Esophagus muscularis mucosa (tissue), 4 donors: ENCODE data around the gene ADAMTS14. TPM values are rescaled to one million over a fixed set of nuclear protein-coding genes. Genes with fewer than 3 reads are reported as not detected.

Source experiments
- DNase-seq: peaks from one replicate; pipeline ENCODE4 v3.0.0-alpha.2; 2017; ENCODE audit errors: extremely low spot score
- H3K27ac ChIP-seq, 4 donors: fragments of 200-600 bp; sonication (generic); replicated peaks in 1 of 4; 1 replicate in 3 of 4; 2 replicates in 1 of 4; pipeline ENCODE4 v1.5.1; 2016 to 2019; ENCODE audit warnings: mild to moderate bottlenecking in 1 of 4
- H3K27me3 ChIP-seq, 4 donors: fragments of 200-600 bp; sonication (generic); one replicate each; pipeline versions ENCODE4 v1.5.1 to v1.6.0; 2016 to 2019
- H3K36me3 ChIP-seq, 4 donors: fragments of 200-600 bp; sonication (generic); one replicate each; pipeline ENCODE4 v1.5.1; 2016 to 2019
- H3K4me1 ChIP-seq, 4 donors: fragments of 200-600 bp; sonication (generic); one replicate each; pipeline ENCODE4 v1.5.1; 2016 to 2019
- H3K4me3 ChIP-seq, 4 donors: fragments of 200-600 bp; sonication (generic); 1 replicate in 2 of 4; 2 replicates in 2 of 4; pipeline ENCODE4 v1.5.1; 2016 to 2019; ENCODE audit warnings: mild to moderate bottlenecking in 4 of 4, moderate library complexity in 1 of 4
- H3K9me3 ChIP-seq, 4 donors: fragments of 200-600 bp; sonication (generic); 1 replicate in 3 of 4; 2 replicates in 1 of 4; pipeline ENCODE4 v1.5.1; 2016 to 2019
- EP300 ChIP-seq: sonication (generic); formaldehyde crosslinking; IDR thresholded peaks from one replicate; pipeline ENCODE4 v1.6.1; 2017; ENCODE audit warnings: antibody characterized with exemption
- POLR2A ChIP-seq: fragments of 450-650 bp; IDR thresholded peaks from one replicate; pipeline ENCODE4 v1.6.1; 2017; ENCODE audit warnings: antibody characterized with exemption, moderate library complexity, mild to moderate bottlenecking, low read depth
- POLR2AphosphoS5 ChIP-seq, 2 donors: sonication (generic); formaldehyde crosslinking; IDR thresholded peaks; one replicate each; pipeline ENCODE4 v1.6.1; 2017; ENCODE audit warnings: antibody characterized with exemption in 2 of 2
- WGBS: methylation state at CpG from one replicate; pipeline ENCODE4 v1.1.5; 2018; 5-methylcytosine and 5-hydroxymethylcytosine counted together
- intact Hi-C: fragments of 100-400 bp; cut with DNase I; formaldehyde crosslinking; loops from one replicate; pipeline ENCODE4 v1.15.1; 2023
- total RNA-seq, 4 donors: library from RNA; depleted of rRNA; stranded (reverse); fragments of >200 nt; gene quantifications; one replicate each; pipeline versions ENCODE4 v1.1.0 to v1.2.1, GENCODE V29; 2016
- TF ChIP-seq, protein P1 (sequence below), 3 experiments: fragments of 200-600 bp in 2 of 3; fragments of 450-650 bp in 1 of 3; sonication (generic) in 2 of 3; IDR thresholded peaks; one replicate each; pipeline ENCODE4 v1.5.1; 2017 to 2019; ENCODE audit warnings: antibody characterized with exemption in 3 of 3, mild to moderate bottlenecking in 2 of 3, moderate library complexity in 1 of 3

The ADAMTS14 gene
- total RNA-seq, 4 donors from 2014 or later: 0.13 to 0.50 TPM; not detected in 2

- H3K9me3 ChIP-seq: no peaks in the 10 kb centered on the region
- no peak for DNase-seq
- H3K36me3 ChIP-seq: no peaks in the 10 kb centered on the region
- H3K4me1 ChIP-seq: peaks cover 0 to 2% (median 0%) of the 10 kb centered on the region in 4 donors
- H3K27ac ChIP-seq: no peak overlapping the region
- WGBS: 74% methylated on average over 11 of the region's 15 CpGs
- TF ChIP-seq POLR2A: no peak
- TF ChIP-seq EP300: no peak
- TF ChIP-seq, protein P1, sequence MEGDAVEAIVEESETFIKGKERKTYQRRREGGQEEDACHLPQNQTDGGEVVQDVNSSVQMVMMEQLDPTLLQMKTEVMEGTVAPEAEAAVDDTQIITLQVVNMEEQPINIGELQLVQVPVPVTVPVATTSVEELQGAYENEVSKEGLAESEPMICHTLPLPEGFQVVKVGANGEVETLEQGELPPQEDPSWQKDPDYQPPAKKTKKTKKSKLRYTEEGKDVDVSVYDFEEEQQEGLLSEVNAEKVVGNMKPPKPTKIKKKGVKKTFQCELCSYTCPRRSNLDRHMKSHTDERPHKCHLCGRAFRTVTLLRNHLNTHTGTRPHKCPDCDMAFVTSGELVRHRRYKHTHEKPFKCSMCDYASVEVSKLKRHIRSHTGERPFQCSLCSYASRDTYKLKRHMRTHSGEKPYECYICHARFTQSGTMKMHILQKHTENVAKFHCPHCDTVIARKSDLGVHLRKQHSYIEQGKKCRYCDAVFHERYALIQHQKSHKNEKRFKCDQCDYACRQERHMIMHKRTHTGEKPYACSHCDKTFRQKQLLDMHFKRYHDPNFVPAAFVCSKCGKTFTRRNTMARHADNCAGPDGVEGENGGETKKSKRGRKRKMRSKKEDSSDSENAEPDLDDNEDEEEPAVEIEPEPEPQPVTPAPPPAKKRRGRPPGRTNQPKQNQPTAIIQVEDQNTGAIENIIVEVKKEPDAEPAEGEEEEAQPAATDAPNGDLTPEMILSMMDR (IDR thresholded peaks at IDR 0.05): no peak
- no peak for TF ChIP-seq POLR2AphosphoS5 (IDR thresholded peaks at IDR 0.05)
- intact Hi-C loops: no loop called here
- no peaks in the 10 kb centered on the region for H3K27me3 ChIP-seq
- H3K4me3 ChIP-seq: no peak overlapping the region
Observed at GRCh38 chr10:70702190-70702763, 30.0 kb downstream of the ADAMTS14 start.

- no peak for DNase-seq
- Histone ChIP-seq H3K4me3 (no peak overlapping the region), H3K9me3 (no peaks in the 10 kb centered on the region), H3K36me3 (no peaks in the 10 kb centered on the region), H3K27me3 (no peaks in the 10 kb centered on the region), H3K4me1 (no peaks in the 10 kb centered on the region), H3K27ac (no peak overlapping the region)
- TF ChIP-seq EP300: no peak
- no peak for TF ChIP-seq POLR2AphosphoS5 (IDR thresholded peaks at IDR 0.05)
- no peak for TF ChIP-seq POLR2A
- TF ChIP-seq, protein P1 (IDR thresholded peaks at IDR 0.05): no peak
- intact Hi-C loops: no loop called here
- 89% methylated on average over 5 of the region's 5 CpGs for WGBS
Observed at GRCh38 chr10:70704211-70704610, 31.9 kb downstream of the ADAMTS14 start.

- no peak overlapping the region for H3K27ac ChIP-seq
- H3K4me1 ChIP-seq: no peaks in the 10 kb centered on the region
- no peaks in the 10 kb centered on the region for H3K36me3 ChIP-seq
- H3K9me3 ChIP-seq: no peaks in the 10 kb centered on the region
- H3K27me3 ChIP-seq: no peaks in the 10 kb centered on the region
- no peak for TF ChIP-seq POLR2A
- TF ChIP-seq, protein P1 (IDR thresholded peaks at IDR 0.05): no peak
- TF ChIP-seq POLR2AphosphoS5 (IDR thresholded peaks at IDR 0.05): no peak
- no peak for TF ChIP-seq EP300
- DNase-seq: no peak
- H3K4me3 ChIP-seq: no peak overlapping the region
- WGBS: 90% methylated on average over 16 of the region's 18 CpGs
- intact Hi-C loops: no loop called here
Observed at GRCh38 chr10:70705121-70705861, 33.0 kb downstream of the ADAMTS14 start.

GRCh38 chr10:70711177-70711576 is 38.9 kb downstream of the ADAMTS14 start:
- H3K4me1 ChIP-seq: peaks cover 0 to 9% (median 0%) of the 10 kb centered on the region in 4 donors
- DNase-seq: no peak
- no peak overlapping the region for H3K27ac ChIP-seq
- no peak overlapping the region for H3K4me3 ChIP-seq
- 91% methylated on average over 7 of the region's 7 CpGs for whole genome bisulfite sequencing
- H3K36me3 ChIP-seq: no peaks in the 10 kb centered on the region
- intact Hi-C loops: no loop called here
- H3K9me3 ChIP-seq: no peaks in the 10 kb centered on the region
- H3K27me3 ChIP-seq: no peaks in the 10 kb centered on the region
- no peak for TF ChIP-seq POLR2AphosphoS5 (IDR thresholded peaks at IDR 0.05)
- TF ChIP-seq, protein P1 (IDR thresholded peaks at IDR 0.05): no peak
- no peak for TF ChIP-seq EP300
- no peak for TF ChIP-seq POLR2A

GRCh38 chr10:70711911-70712310 is 39.6 kb downstream of the ADAMTS14 start:
- 92% methylated on average over 7 of the region's 7 CpGs for WGBS
- H3K27me3 ChIP-seq: no peaks in the 10 kb centered on the region
- TF ChIP-seq POLR2AphosphoS5 (IDR thresholded peaks at IDR 0.05): no peak
- no peak for TF ChIP-seq EP300
- H3K4me1 ChIP-seq: peaks cover 0 to 12% (median 0%) of the 10 kb centered on the region in 4 donors
- no peak for DNase-seq
- no peaks in the 10 kb centered on the region for H3K9me3 ChIP-seq
- intact Hi-C loops: no loop called here
- H3K27ac ChIP-seq: no peak overlapping the region
- no peaks in the 10 kb centered on the region for H3K36me3 ChIP-seq
- H3K4me3 ChIP-seq: no peak overlapping the region
